PC-3 (cell line): ENCODE results near the gene WDR76. TPM values are rescaled to one million over a fixed set of nuclear protein-coding genes. Genes with fewer than 3 reads are reported as not detected.

Experiments
- ATAC-seq: fragments of 200-7000 bp; cut with Tn5 transposase; 2 replicates; pipeline ENCODE4 v1.9.1; 2020; ENCODE audit warnings: mild to moderate bottlenecking, moderate library complexity
- BruUV-seq: library from RNA; stranded (reverse); fragments of 400-500 nt; replicated peaks from 2 replicates; lab custom pipeline; 2021; lab: Mats Ljungman, UMichigan
- CTCF ChIA-PET: fragments of 300-600 bp; sonication (Branson Sonifier 250); formaldehyde crosslinking; loops from one replicate; lab custom pipeline; 2022; ENCODE audit warnings: antibody characterized with exemption; lab: Charles Lee
- POLR2A ChIA-PET: fragments of 300-600 bp; sonication (Branson Sonifier 250); formaldehyde crosslinking; loops from one replicate; lab custom pipeline; 2022; ENCODE audit warnings: antibody characterized with exemption; ENCODE audit not compliant: unreplicated experiment; lab: Charles Lee
- DNase-seq: peaks from one replicate; pipeline ENCODE4 v3.0.0-alpha.2; 2015
- H2AFZ ChIP-seq: fragments of 300-600 bp; sonication (generic); 2 replicates; pipeline ENCODE4 v1.6.0; 2016; ENCODE audit warnings: antibody characterized with exemption, low read length
- H3F3A ChIP-seq: fragments of 300-600 bp; sonication (generic); one replicate; pipeline ENCODE4 v1.6.0; 2017; ENCODE audit warnings: antibody characterized with exemption, low read length, control low read depth, mild to moderate bottlenecking; ENCODE audit not compliant: unreplicated experiment
- H3K27ac ChIP-seq: fragments of 300-600 bp; sonication (generic); 2 replicates; pipeline ENCODE4 v1.5.1; 2016; ENCODE audit warnings: mild to moderate bottlenecking, low read length
- H3K27me3 ChIP-seq: fragments of 300-600 bp; sonication (generic); 2 replicates; pipeline ENCODE4 v1.6.1; 2016; ENCODE audit warnings: low read length, mixed read lengths
- H3K36me3 ChIP-seq: fragments of 300-600 bp; sonication (generic); 2 replicates; pipeline ENCODE4 v1.6.1; 2016; ENCODE audit warnings: low read depth, mixed run types, low read length, mixed read lengths
- H3K4me1 ChIP-seq: fragments of 300-600 bp; sonication (generic); 2 replicates; pipeline ENCODE4 v1.5.1; 2016; ENCODE audit warnings: low read length; ENCODE audit not compliant: insufficient read depth
- H3K4me2 ChIP-seq: fragments of 300-600 bp; sonication (generic); 2 replicates; pipeline ENCODE4 v1.6.0; 2016; ENCODE audit warnings: low read length
- H3K4me3 ChIP-seq: fragments of 300-600 bp; sonication (generic); 2 replicates; pipeline ENCODE4 v1.5.1; 2016; ENCODE audit warnings: mild to moderate bottlenecking, low read length, mixed read lengths
- H3K79me2 ChIP-seq: fragments of 300-600 bp; sonication (generic); 2 replicates; pipeline ENCODE4 v1.6.1; 2017; ENCODE audit warnings: low read length, mixed read lengths
- H3K9ac ChIP-seq: fragments of 300-600 bp; sonication (generic); 2 replicates; pipeline ENCODE4 v1.6.0; 2016; ENCODE audit warnings: mild to moderate bottlenecking, low read length
- H3K9me2 ChIP-seq: fragments of 300-600 bp; sonication (generic); replicated peaks from 2 replicates; pipeline ENCODE4 v1.6.1; 2016; ENCODE audit warnings: mixed run types, low read length, mixed read lengths
- H3K9me3 ChIP-seq: fragments of 300-600 bp; sonication (generic); 2 replicates; pipeline ENCODE4 v1.6.1; 2016; ENCODE audit warnings: low read length, mixed read lengths
- H4K20me1 ChIP-seq: fragments of 300-600 bp; sonication (generic); 2 replicates; pipeline ENCODE4 v1.6.1; 2016; ENCODE audit warnings: low read length, mixed read lengths
- EZH2 ChIP-seq: fragments of 300-600 bp; sonication (generic); IDR thresholded peaks from one replicate; pipeline ENCODE4 v1.6.1; 2017; ENCODE audit warnings: antibody characterized with exemption, mild to moderate bottlenecking, low read length; ENCODE audit not compliant: unreplicated experiment
- EZH2phosphoT487 ChIP-seq: fragments of 300-600 bp; sonication (generic); IDR thresholded peaks from 2 replicates; pipeline ENCODE4 v1.6.1; 2018; ENCODE audit warnings: mild to moderate bottlenecking, antibody characterized with exemption, low read length, borderline replicate concordance
- intact Hi-C: fragments of 100-400 bp; cut with micrococcal nuclease; formaldehyde crosslinking; loops from 2 replicates; pipeline ENCODE4 v1.9.0; 2023
- total RNA-seq: library from RNA; depleted of rRNA; stranded (reverse); fragments of >200 nt; gene quantifications from 2 replicates; pipeline ENCODE4 v1.2.3, GENCODE V29; 2014
- TF ChIP-seq, protein P1 (sequence below): fragments of 300-600 bp; sonication (generic); conservative IDR thresholded peaks from 2 replicates; pipeline ENCODE4 v1.5.1; 2017; ENCODE audit warnings: antibody characterized with exemption, low read depth, mild to moderate bottlenecking, low read length

The WDR76 gene
- total RNA-seq, 1 experiment from 2014 or later, result 29.0 TPM

DNA sequence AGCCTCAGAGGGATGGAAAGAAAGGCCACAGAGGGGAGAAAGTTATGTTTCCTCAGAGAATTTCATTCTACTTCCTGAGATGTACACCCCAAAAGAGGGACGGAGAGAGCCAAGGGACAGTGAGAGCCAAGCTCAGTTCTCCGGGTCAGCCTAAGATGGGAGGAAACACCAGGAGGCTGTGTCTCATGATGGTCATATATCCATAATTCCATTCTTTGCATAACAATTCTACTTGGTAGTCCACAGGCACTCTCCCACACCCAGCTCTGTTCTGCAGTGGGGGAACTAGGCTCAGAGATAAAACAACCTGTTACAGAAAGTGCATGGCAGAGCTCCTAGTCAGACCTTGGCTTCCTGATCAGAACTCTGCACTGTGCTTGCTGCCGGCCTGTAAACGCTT, 54.4 kb downstream of the WDR76 start:
- BruUV-seq, result no TSS peak
- H3K9me2 ChIP-seq, result no peaks in the 10 kb centered on the region
- no peaks in the 10 kb centered on the region for H3K27me3 ChIP-seq
- no peak overlapping the region for H3K4me3 ChIP-seq
- H3K4me1 ChIP-seq, result no peaks in the 10 kb centered on the region
- DNase-seq (no peak), ATAC-seq (no peak)
- no peaks in the 10 kb centered on the region for H3F3A ChIP-seq
- intact Hi-C loops, result no loop called here
- H3K79me2 ChIP-seq, result no peaks in the 10 kb centered on the region
- no peak overlapping the region for H2AFZ ChIP-seq
- peaks cover 8% of the 10 kb centered on the region; the same call in 1 of the 2 replicates for H3K36me3 ChIP-seq
- no peak overlapping the region for H3K4me2 ChIP-seq
- H3K9me3 ChIP-seq, result no peaks in the 10 kb centered on the region
- H3K27ac ChIP-seq, result no peak overlapping the region
- H3K9ac ChIP-seq, result no peak overlapping the region
- ChIA-PET CTCF (no interaction called here), POLR2A (no interaction called here)
- no peaks in the 10 kb centered on the region for H4K20me1 ChIP-seq
- TF ChIP-seq EZH2 (no peak), EZH2phosphoT487 (no peak)
- TF ChIP-seq, protein P1, sequence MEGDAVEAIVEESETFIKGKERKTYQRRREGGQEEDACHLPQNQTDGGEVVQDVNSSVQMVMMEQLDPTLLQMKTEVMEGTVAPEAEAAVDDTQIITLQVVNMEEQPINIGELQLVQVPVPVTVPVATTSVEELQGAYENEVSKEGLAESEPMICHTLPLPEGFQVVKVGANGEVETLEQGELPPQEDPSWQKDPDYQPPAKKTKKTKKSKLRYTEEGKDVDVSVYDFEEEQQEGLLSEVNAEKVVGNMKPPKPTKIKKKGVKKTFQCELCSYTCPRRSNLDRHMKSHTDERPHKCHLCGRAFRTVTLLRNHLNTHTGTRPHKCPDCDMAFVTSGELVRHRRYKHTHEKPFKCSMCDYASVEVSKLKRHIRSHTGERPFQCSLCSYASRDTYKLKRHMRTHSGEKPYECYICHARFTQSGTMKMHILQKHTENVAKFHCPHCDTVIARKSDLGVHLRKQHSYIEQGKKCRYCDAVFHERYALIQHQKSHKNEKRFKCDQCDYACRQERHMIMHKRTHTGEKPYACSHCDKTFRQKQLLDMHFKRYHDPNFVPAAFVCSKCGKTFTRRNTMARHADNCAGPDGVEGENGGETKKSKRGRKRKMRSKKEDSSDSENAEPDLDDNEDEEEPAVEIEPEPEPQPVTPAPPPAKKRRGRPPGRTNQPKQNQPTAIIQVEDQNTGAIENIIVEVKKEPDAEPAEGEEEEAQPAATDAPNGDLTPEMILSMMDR, result no peak

DNA sequence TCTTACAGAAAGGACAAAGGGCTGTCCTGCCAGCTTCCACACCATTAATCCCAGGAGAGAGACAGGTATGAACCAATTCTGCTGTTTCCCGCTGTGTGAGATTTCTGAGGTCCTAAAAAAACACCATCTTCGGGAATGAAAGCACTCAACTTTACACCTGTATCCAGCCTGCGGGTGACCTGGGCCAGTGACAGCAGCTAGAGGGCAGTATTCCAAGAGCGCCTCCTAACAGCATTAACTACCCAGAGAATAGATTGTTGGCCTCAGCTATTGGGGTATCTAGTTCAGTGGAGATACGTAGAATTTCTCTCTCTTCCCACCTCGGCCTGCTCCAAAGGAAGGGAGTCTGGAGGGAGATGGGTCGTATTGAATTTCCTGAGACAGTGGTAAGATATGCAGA, 55.1 kb downstream of the WDR76 start:
- 0 out of 2 replicates have a peak, but pooled peaks have one; percentile 43 for ATAC-seq
- CTCF ChIA-PET, result interaction anchor here (0.6 kb wide), 1 partner anchor 403 kb away, joined by 4 read pairs; no protein-coding TSS in a partner anchor
- Histone ChIP-seq H3K4me2 (no peak overlapping the region), H3K36me3 (peaks cover 8% of the 10 kb centered on the region; the same call in 1 of the 2 replicates), H4K20me1 (no peaks in the 10 kb centered on the region), H3K4me1 (no peaks in the 10 kb centered on the region), H3K9me2 (no peaks in the 10 kb centered on the region), H3K9ac (no peak overlapping the region), H3K9me3 (no peaks in the 10 kb centered on the region), H3K27me3 (no peaks in the 10 kb centered on the region), H2AFZ (no peak overlapping the region), H3K27ac (no peak overlapping the region), H3K79me2 (no peaks in the 10 kb centered on the region), H3F3A (no peaks in the 10 kb centered on the region), H3K4me3 (no peak overlapping the region)
- no TSS peak for BruUV-seq
- POLR2A ChIA-PET, result no interaction called here
- peak; percentile 20 for DNase-seq
- intact Hi-C loops, result no loop called here
- TF ChIP-seq, protein P1, result peak; percentile 83
- TF ChIP-seq EZH2phosphoT487 (no peak), EZH2 (no peak)

DNA sequence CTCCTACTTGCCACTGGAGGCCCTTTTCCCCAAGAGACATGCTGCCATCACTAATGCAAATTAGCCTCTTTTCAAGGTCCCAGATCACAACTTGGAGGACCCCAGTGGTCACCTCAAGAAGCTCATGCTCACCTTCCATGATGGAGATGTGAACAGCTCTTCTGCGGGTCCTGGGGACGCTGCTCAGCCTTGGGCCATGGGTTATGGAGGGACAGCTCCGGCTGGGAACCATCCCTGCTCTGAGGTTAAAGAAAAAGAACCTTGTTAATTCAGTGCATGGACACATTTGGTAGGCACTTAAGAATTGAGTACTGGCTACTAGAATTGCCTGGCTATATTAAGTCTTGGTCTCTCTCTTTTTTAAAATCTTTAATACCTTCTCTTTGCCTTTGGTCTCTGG, 56.8 kb downstream of the WDR76 start:
- Histone ChIP-seq H2AFZ (no peak overlapping the region), H3K27me3 (no peaks in the 10 kb centered on the region), H3K9ac (no peak overlapping the region), H3K4me2 (no peak overlapping the region), H3F3A (no peaks in the 10 kb centered on the region), H4K20me1 (no peaks in the 10 kb centered on the region), H3K9me2 (no peaks in the 10 kb centered on the region), H3K36me3 (peaks cover 8% of the 10 kb centered on the region; the same call in 1 of the 2 replicates), H3K79me2 (no peaks in the 10 kb centered on the region), H3K9me3 (no peaks in the 10 kb centered on the region), H3K4me1 (no peaks in the 10 kb centered on the region), H3K4me3 (no peak overlapping the region), H3K27ac (no peak overlapping the region)
- TF ChIP-seq, protein P1, result no peak
- TF ChIP-seq EZH2, result no peak
- DNase-seq, result no peak
- BruUV-seq, result no TSS peak
- no peak for ATAC-seq
- intact Hi-C loops, result no loop called here
- POLR2A ChIA-PET, result no interaction called here
- CTCF ChIA-PET, result no interaction called here
